Effector memory CD8-positive, alpha-beta T cell (primary cell): ENCODE results near the gene CPSF3.

Experiments
- ATAC-seq: fragments of 150-1000 bp; cut with Tn5 transposase; replicated peaks from 2 replicates; pipeline ENCODE4 v1.10.0; 2021; ENCODE audit warnings: mild to moderate bottlenecking, moderate library complexity
- DNase-seq, 3 experiments: peaks; one replicate each; pipeline ENCODE4 v3.0.0; 2021
- H3K27ac Mint-ChIP-seq, 2 donors: one replicate each; pipeline ENCODE4 v1.8.0; 2022; ENCODE audit warnings: mild to moderate bottlenecking in 2 of 2, mixed read lengths in 2 of 2, moderate library complexity in 2 of 2
- H3K27me3 Mint-ChIP-seq, 2 donors: one replicate each; pipeline ENCODE4 v1.8.0; 2022; ENCODE audit warnings: mixed read lengths in 2 of 2
- H3K36me3 Mint-ChIP-seq: one replicate; pipeline ENCODE4 v1.8.0; 2022; ENCODE audit warnings: mild to moderate bottlenecking, moderate library complexity, mixed read lengths; ENCODE audit not compliant: insufficient read depth
- H3K4me1 Mint-ChIP-seq, 2 donors: one replicate each; pipeline ENCODE4 v1.8.0; 2022; ENCODE audit warnings: low read depth in 2 of 2, mixed read lengths in 2 of 2
- H3K4me3 Mint-ChIP-seq, 2 donors: one replicate each; pipeline ENCODE4 v1.8.0; 2022; ENCODE audit warnings: mild to moderate bottlenecking in 2 of 2, mixed read lengths in 2 of 2, moderate library complexity in 2 of 2
- H3K9me3 Mint-ChIP-seq, 2 donors: one replicate each; pipeline ENCODE4 v1.8.0; 2022; ENCODE audit warnings: mixed read lengths in 2 of 2

Gene CPSF3

DNA sequence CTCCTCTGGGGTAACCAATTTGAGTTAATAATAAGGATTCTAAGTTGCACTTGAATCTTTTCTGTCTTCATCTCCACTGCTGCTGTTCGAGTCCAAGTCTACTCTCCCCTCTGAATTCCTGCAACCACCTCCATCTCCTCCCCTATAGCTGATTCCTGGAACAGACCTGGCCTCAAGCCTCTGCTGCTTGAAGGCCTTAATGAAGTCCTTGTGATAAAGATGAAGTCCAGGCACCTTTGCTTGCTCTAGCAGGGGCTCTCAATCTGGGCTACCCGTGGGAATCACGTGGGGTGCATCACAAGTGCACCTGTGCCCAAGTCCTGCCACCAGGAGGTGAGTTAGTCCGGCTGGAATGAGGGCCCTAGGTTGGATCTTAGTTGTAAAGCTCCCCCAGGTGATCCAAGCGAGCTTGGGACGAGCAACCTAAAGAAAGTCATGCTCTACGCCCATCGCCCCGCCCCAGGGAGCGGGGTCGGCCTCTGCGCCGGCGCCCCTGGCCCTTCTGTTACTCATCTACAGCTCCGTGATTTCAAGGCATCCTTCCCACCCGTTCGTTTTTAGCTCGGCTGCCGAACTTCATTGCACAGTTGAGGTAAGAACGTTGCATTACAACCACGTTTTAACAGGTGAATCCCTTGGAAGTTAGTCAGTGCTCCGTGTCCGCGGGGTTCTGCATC is 50.0 kb downstream of the CPSF3 start:
- ATAC-seq = no peak
- Mint-ChIP-seq H3K27me3 (no peaks in the 10 kb centered on the region), H3K9me3 (no peaks in the 10 kb centered on the region), H3K36me3 (peaks cover 32% of the 10 kb centered on the region), H3K27ac (peak overlapping the region; percentile 94 to 95), H3K4me1 (peaks cover 25 to 30% of the 10 kb centered on the region in 2 donors), H3K4me3 (peak overlapping the region; percentile 82 to 83)
- DNase-seq = no peak

DNA sequence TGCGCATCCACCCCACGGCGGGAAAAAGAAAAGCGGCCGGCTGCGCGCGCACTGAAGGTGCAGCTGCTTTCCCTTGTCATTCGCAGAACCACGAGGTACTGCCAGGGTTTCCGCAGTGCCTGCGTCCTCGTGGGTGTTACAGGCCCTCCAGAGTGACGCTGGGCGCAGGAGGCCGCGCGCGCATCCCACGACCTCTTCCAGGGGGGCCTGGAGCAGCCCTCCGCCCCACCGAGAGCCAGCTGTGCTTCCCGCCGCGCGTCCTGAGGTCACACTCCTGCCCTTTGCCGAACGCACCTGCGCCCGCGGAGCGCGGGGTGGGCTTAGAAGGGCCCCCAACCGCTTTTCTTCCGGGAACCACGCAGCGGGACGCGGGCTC is 50.5 kb downstream of the CPSF3 start:
- Mint-ChIP-seq H3K9me3 (no peaks in the 10 kb centered on the region), H3K27me3 (no peaks in the 10 kb centered on the region), H3K36me3 (peaks cover 31% of the 10 kb centered on the region), H3K27ac (peak overlapping the region; percentile 94 to 95), H3K4me1 (peaks cover 27 to 31% of the 10 kb centered on the region in 2 donors), H3K4me3 (peak overlapping the region; percentile 82 to 83)
- DNase-seq (peak; percentile 47 to 66 (median 51)), ATAC-seq (peak; percentile 68)

DNA sequence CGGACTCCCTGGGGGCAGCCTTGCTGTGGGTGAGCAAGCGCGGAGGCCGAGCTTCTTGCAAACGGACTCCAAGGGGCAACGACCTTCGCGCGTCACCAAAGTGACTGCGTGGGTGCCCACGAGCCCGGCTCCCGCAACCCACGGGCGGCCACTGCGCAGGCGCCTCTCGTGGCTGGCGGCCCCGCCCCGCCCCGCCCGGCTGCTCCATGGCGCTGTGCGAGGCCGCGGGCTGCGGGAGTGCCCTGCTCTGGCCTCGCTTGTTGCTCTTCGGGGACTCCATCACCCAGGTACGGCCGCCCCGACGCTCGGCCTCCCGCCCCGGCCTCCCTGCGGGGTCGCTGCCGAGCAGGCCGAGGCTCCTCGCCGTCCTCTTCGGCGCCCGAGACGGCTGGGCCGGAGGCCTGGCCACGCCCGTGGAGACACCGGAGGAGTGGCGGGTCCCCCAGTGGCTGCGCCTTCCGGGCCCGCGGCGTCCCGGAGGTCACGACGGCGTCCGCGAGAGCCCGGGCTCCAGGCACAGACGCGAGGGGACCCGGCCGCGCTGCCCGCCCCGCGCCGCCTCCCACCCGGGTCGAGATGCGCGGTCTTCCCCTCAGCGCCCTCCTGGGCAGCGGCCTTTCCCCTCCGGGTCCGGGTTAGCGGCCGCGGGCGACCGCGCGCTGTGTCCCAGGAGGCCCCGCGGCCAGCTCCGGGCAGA is 51.1 kb downstream of the CPSF3 start, which contains the start of gene IAH1:
TSS of gene IAH1 (plus strand) at position 191 of the 697 bp plus-strand sequence. CDS start at position 207, 16 bp downstream.
- DNase-seq (peak in 2 of 3 experiments; percentile 61 to 68), ATAC-seq (peak; percentile 81)
- H3K27me3 Mint-ChIP-seq = no peaks in the 10 kb centered on the region
- H3K4me1 Mint-ChIP-seq = peaks cover 27 to 35% of the 10 kb centered on the region in 2 donors
- peak within 1 kb of the TSS; percentile 82 to 83 for H3K4me3 Mint-ChIP-seq
- H3K9me3 Mint-ChIP-seq = no peaks in the 10 kb centered on the region
- H3K27ac Mint-ChIP-seq = peak within 1 kb of the TSS; percentile 94 to 95
- peaks cover 34% of the 10 kb centered on the region for H3K36me3 Mint-ChIP-seq

GRCh38 chr2:9477914-9478313 is 54.5 kb downstream of the CPSF3 start:
- Mint-ChIP-seq H3K36me3 (peaks cover 48% of the 10 kb centered on the region), H3K27ac (peak overlapping the region in 1 of 2 donors; percentile 21), H3K4me1 (peaks cover 29 to 40% of the 10 kb centered on the region in 2 donors), H3K9me3 (no peaks in the 10 kb centered on the region), H3K4me3 (no peak overlapping the region), H3K27me3 (no peaks in the 10 kb centered on the region)
- no peak for DNase-seq
- no peak for ATAC-seq

DNA sequence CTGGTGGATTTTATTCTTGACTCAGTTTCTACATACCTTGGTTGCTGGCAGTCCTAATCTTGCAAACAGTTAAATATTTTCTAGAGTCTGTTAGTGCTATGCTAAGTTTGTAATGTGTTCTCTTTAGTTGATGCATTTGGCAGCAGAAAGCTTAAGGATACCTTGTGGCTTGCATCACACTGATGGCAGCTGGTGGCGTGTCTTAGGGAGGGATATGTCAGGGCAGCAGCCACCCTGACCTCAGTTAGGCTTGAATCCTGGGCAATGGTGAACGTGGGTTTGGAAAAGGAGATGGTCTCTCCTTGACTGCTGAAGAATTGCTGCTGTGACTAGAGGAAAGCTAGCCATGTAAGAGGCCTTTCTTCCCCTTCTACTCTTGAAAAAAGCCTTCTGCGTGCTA is 55.1 kb downstream of the CPSF3 start:
- DNase-seq (no peak), ATAC-seq (no peak)
- H3K9me3 Mint-ChIP-seq = no peaks in the 10 kb centered on the region
- H3K36me3 Mint-ChIP-seq = peaks cover 47% of the 10 kb centered on the region
- peaks cover 27 to 36% of the 10 kb centered on the region in 2 donors for H3K4me1 Mint-ChIP-seq
- H3K27ac Mint-ChIP-seq = peak overlapping the region; percentile 16 to 21
- H3K27me3 Mint-ChIP-seq = no peaks in the 10 kb centered on the region
- H3K4me3 Mint-ChIP-seq = no peak overlapping the region

- H3K4me3 Mint-ChIP-seq = no peak overlapping the region
- peaks cover 58% of the 10 kb centered on the region for H3K36me3 Mint-ChIP-seq
Observed at GRCh38 chr2:9480157-9480556, 56.7 kb downstream of the CPSF3 start.

GRCh38 chr2:9483107-9483506 is 59.7 kb downstream of the CPSF3 start:
- peaks cover 78% of the 10 kb centered on the region for H3K36me3 Mint-ChIP-seq
- no peak for DNase-seq
- no peak overlapping the region for H3K4me3 Mint-ChIP-seq
- no peak for ATAC-seq
- H3K4me1 Mint-ChIP-seq = peaks cover 9 to 17% of the 10 kb centered on the region in 2 donors
- peak overlapping the region in 1 of 2 donors; percentile 81 for H3K27ac Mint-ChIP-seq
- no peaks in the 10 kb centered on the region for H3K9me3 Mint-ChIP-seq
- H3K27me3 Mint-ChIP-seq = no peaks in the 10 kb centered on the region

More at GRCh38 chr2:9480157-9480556, 56.7 kb downstream of the CPSF3 start:
- DNase-seq = no peak
- H3K27me3 Mint-ChIP-seq = no peaks in the 10 kb centered on the region
- ATAC-seq = no peak
- H3K9me3 Mint-ChIP-seq = no peaks in the 10 kb centered on the region
- H3K27ac Mint-ChIP-seq = peak overlapping the region; percentile 16 to 35
- H3K4me1 Mint-ChIP-seq = peaks cover 26 to 36% of the 10 kb centered on the region in 2 donors

DNA sequence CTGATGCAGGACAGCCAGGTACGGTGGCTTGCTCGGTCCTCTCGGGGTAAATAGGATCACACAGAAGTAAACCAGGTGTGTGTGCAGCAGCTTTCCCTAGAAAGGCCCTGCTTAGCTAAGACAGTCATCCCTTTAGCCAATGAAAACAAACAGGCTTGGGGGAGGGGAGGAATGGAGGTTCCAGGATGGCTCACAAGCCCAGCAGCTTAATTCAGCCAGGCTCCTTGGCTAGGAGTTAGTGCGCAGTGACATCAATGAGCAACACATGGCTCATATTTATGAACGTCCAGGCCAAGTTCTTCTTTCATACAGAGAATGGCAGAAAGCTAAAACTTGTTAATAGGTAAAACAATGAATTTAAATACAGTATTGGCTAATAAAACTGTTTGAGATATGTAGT is 61.1 kb downstream of the CPSF3 start:
- ATAC-seq (no peak), DNase-seq (no peak)
- Mint-ChIP-seq H3K4me3 (no peak overlapping the region), H3K27ac (peak overlapping the region; percentile 38 to 81), H3K27me3 (no peaks in the 10 kb centered on the region), H3K9me3 (no peaks in the 10 kb centered on the region), H3K4me1 (peaks cover 5 to 17% of the 10 kb centered on the region in 2 donors), H3K36me3 (peaks cover 86% of the 10 kb centered on the region)

DNA sequence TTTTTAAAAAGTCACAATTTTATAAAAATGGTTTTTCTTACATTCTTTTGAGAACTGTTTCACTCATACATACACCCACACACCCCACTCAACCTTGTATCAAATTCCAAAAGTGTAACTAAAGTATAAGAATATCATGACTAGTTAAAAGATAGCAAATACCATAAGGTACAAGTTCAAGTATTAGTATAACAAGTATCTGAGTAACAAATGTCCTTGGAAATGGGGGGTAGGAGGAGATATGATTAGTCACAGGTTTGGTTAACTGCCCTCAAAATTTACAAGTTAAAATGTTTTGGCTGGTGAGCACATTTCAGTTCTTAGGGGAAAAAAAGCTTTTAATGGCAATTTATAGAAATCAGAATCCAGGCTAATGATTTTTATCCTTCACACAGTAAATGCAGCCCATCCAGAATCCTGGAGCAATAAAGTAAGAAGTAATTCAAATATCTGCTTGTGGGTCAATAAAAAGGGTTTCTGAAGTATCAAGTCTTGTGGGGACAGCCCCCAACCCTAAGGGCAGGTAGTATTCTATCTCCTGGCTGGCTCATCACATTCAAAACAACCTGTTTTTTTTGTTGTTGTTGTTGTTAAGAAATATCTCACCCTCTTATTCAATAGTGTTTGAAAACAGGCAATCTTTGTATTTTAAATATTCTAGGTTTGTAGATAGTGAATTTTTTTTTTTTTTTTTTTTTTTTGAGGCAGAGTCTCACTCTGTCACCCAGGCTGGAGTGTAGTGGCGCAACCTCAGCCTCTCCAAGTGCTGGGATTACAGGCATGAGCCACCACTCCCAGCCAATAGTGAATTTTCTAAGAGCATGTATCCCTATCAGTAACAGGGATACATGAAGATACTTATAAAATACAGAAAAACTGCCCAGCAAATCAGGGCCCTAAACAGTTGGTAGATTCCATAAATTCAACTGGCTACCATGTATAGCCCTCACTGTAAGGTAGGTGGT is 65.4 kb downstream of the CPSF3 start:
- Mint-ChIP-seq H3K4me1 (peaks cover 0 to 14% of the 10 kb centered on the region in 2 donors), H3K4me3 (no peak overlapping the region), H3K36me3 (peaks cover 78% of the 10 kb centered on the region), H3K27ac (peak overlapping the region; percentile 49 to 83), H3K9me3 (no peaks in the 10 kb centered on the region), H3K27me3 (no peaks in the 10 kb centered on the region)
- DNase-seq (no peak), ATAC-seq (no peak)

- Mint-ChIP-seq H3K9me3 (no peaks in the 10 kb centered on the region), H3K27me3 (no peaks in the 10 kb centered on the region), H3K27ac (peak overlapping the region in 1 of 2 donors; percentile 75)
Observed at GRCh38 chr2:9490789-9491188, 67.3 kb downstream of the CPSF3 start.

DNA sequence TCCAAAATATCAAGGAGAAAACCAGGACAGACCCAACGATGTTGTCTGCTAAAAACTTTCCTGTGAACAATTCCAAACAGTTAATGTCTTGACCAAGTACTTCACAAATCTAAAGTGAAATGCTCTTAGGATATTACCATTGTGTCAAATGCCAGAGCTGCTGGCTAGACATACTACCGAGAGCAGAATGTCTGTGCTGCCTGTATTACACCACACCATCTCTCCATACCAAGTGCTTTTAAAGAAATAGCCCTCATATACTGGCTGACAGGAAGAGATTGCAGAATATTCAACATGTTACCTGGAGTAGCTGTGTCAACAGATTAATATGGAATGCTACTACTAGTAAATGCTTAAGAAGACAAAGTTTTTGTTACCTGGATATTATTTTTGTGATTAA is 69.5 kb downstream of the CPSF3 start:
- H3K36me3 Mint-ChIP-seq = peaks cover 59% of the 10 kb centered on the region
- peak overlapping the region in 1 of 2 donors; percentile 82 for H3K27ac Mint-ChIP-seq

More at GRCh38 chr2:9490789-9491188, 67.3 kb downstream of the CPSF3 start:
- peaks cover 73% of the 10 kb centered on the region for H3K36me3 Mint-ChIP-seq
- H3K4me1 Mint-ChIP-seq = peaks cover 0 to 19% of the 10 kb centered on the region in 2 donors
- no peak for DNase-seq
- no peak for ATAC-seq
- H3K4me3 Mint-ChIP-seq = no peak overlapping the region

DNA sequence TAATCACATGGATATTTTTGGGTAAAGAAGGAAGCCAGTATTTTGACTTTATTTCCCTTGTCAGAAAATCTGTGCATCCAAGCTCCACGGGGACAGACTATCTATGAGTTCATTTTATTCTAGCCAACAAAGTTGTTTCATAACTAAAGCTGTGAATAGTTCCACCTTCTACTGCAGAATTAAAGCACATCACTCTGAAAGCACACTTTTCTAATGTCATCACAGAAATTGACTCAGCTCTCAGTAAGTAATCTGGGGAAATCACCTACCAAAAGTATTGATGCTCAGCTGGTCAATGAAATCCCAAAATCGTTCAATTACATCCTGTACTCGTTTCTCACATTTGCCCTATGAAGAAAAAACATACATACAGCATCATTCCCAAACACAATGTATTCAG is 70.0 kb downstream of the CPSF3 start:
- DNase-seq = no peak
- Mint-ChIP-seq H3K27me3 (no peaks in the 10 kb centered on the region), H3K9me3 (no peaks in the 10 kb centered on the region), H3K4me1 (peaks cover 1 to 18% of the 10 kb centered on the region in 2 donors), H3K4me3 (no peak overlapping the region), H3K36me3 (peaks cover 58% of the 10 kb centered on the region), H3K27ac (peak overlapping the region; percentile 64 to 82)
- no peak for ATAC-seq

More for the DNA sequence above, 69.5 kb downstream of the CPSF3 start:
- DNase-seq (no peak), ATAC-seq (no peak)
- Mint-ChIP-seq H3K9me3 (no peaks in the 10 kb centered on the region), H3K27me3 (no peaks in the 10 kb centered on the region), H3K4me3 (no peak overlapping the region), H3K4me1 (peaks cover 1 to 19% of the 10 kb centered on the region in 2 donors)

DNA sequence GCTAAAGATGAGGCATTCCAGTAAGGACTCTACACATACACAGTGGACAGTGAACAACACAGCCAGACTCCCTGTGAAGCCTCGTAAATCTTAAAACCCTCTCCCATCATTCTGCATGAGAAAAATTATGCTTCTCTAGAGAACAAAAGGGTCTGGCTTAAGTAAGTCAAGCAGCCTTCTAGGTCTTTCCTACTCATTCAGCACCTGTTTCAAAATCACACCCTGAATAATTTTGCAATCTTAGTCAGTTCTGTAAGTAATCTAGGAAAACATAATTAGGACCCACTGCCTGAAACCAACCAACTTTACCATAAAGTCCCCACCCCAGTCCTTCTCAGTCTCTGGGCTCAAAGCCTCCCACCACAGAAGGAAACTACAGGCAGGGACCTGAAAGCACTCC is 70.6 kb downstream of the CPSF3 start:
- Mint-ChIP-seq H3K27ac (peak overlapping the region; percentile 64 to 82), H3K4me3 (no peak overlapping the region), H3K4me1 (peaks cover 1 to 12% of the 10 kb centered on the region in 2 donors), H3K27me3 (no peaks in the 10 kb centered on the region), H3K36me3 (peaks cover 55% of the 10 kb centered on the region), H3K9me3 (no peaks in the 10 kb centered on the region)
- no peak for DNase-seq
- no peak for ATAC-seq
